Heart left ventricle (tissue), 16 donors: ENCODE data around the gene RIMKLA. TPM values are rescaled to one million over a fixed set of nuclear protein-coding genes. Genes with fewer than 3 reads are reported as not detected.

Experiments used
- ATAC-seq, 4 donors: fragments of 200-7000 bp; cut with Tn5 transposase; one replicate each; pipeline ENCODE4 v1.9.1; 2020 to 2022; ENCODE audit warnings: moderate library complexity in 4 of 4, mild to moderate bottlenecking in 3 of 4, moderate number of reproducible peaks in 1 of 4
- DNase-seq, 5 donors: peaks; one replicate each; pipeline ENCODE4 v3.0.0-alpha.2; 2020
- H3K27ac ChIP-seq, 12 donors: fragments of 200-600 bp; sonication (generic) in 4 of 12; one replicate each; pipeline versions ENCODE4 v1.5.0 to v1.8.0; 2016 to 2022; ENCODE audit warnings: mild to moderate bottlenecking in 2 of 12
- H3K27me3 ChIP-seq, 9 donors: fragments of 200-600 bp; sonication (generic) in 2 of 9; one replicate each; pipeline versions ENCODE4 v1.5.1 to v1.8.0; 2016 to 2022; ENCODE audit warnings: mild to moderate bottlenecking in 3 of 9
- H3K36me3 ChIP-seq, 9 donors: fragments of 200-600 bp; sonication (generic) in 2 of 9; one replicate each; pipeline versions ENCODE4 v1.5.0 to v1.8.0; 2018 to 2022; ENCODE audit warnings: mild to moderate bottlenecking in 2 of 9
- H3K4me1 ChIP-seq, 12 donors: fragments of 200-600 bp; sonication (generic) in 4 of 12; one replicate each; pipeline versions ENCODE4 v1.5.0 to v1.8.0; 2016 to 2022; ENCODE audit warnings: mild to moderate bottlenecking in 3 of 12
- H3K4me3 ChIP-seq, 12 donors: fragments of 200-600 bp; sonication (generic) in 4 of 12; one replicate each; pipeline versions ENCODE4 v1.5.0 to v1.8.0; 2017 to 2022; ENCODE audit warnings: mild to moderate bottlenecking in 9 of 12, moderate library complexity in 4 of 12
- H3K9me3 ChIP-seq, 12 donors: fragments of 200-600 bp; sonication (generic) in 4 of 12; one replicate each; pipeline versions ENCODE4 v1.5.0 to v1.8.0; 2016 to 2022; ENCODE audit warnings: mild to moderate bottlenecking in 1 of 12
- POLR2A ChIP-seq, 2 donors: fragments of 450-650 bp; IDR thresholded peaks; one replicate each; pipeline ENCODE4 v1.6.1; 2017; ENCODE audit warnings: antibody characterized with exemption in 2 of 2, mild to moderate bottlenecking in 2 of 2, moderate library complexity in 2 of 2
- WGBS, 4 donors: extraction: QIAGEN DNeasy Blood & Tissue Kit in 2 of 4; methylation state at CpG; one replicate each; pipeline versions ENCODE4 v1.1.5 to v1.1.7; 2013 to 2018; 5-methylcytosine and 5-hydroxymethylcytosine counted together
- intact Hi-C, 10 donors: fragments of 100-400 bp; cut with DNase I; formaldehyde crosslinking; loops; one replicate each; pipeline versions ENCODE4 v1.11.1 to v1.14.2; 2022
- polyA plus RNA-seq, 2 donors: library from polyadenylated mRNA; stranded (reverse); fragments of 200-250 nt; gene quantifications; one replicate each; pipeline ENCODE4 v1.2.3, GENCODE V29; 2013
- total RNA-seq, 9 donors: library from RNA; depleted of rRNA in 2 of 9; stranded (reverse); fragments of >200 nt in 2 of 9; fragmentation: NEBNext Ultra II Directional in 3 of 9; extraction: Animal tissue kit (Norgen Biotek cat#: 25700) in 3 of 9; gene quantifications; one replicate each; pipeline versions ENCODE4 v1.1.0 to v1.2.4, GENCODE V29; 2016 to 2023
- TF ChIP-seq, protein P1 (sequence below), 12 donors: fragments of 200-600 bp; sonication (generic) in 4 of 12; IDR thresholded peaks; one replicate each; pipeline versions ENCODE4 v1.5.0 to v1.8.0; 2018 to 2022; ENCODE audit warnings: antibody characterized with exemption in 12 of 12, mild to moderate bottlenecking in 5 of 12
- donor health status: ischemic (EF 13 %, LVEDD 7.1; RV severe dilation, severe dysfunction).
- donor health status: healthy with polysubstance abuse.
- donor health status: DM: no; HTN: yes; CAD: no.
- donor health status: DM: no; HTN: no; CAD: no.
- donor health status: ischemic (EF 25% LVEDD 6.9; RV normal size, moderate dysfunction).
- donor health status: ischemic (EF 25% LVEDD 5.7; RV mildly dilated, moderate dysfunction).
- donor health status: healthy.
- donor health status: DM: yes; HTN: yes; CAD: no.
- donor health status: ischemic (EF 35%, LVEDD 5.7; RV mildly dilated, moderate dysfunction).
- donor health status: nonischemic (EF 11% LVEDD 7.7; RV severe dilation, severe dysfunction).
- donor health status: DM: yes; HTN: yes; CAD: no.
- donor health status: PGD.
- donor health status: ischemic (EF 29% LVEDD 5.4; RV normal size, mild dysfunction).
- donor health status: nonischemic (EF 23%, LVEDD 6.1; RV moderate dilation, normal function).

Gene RIMKLA
- total and polyA plus RNA-seq, 11 donors: 2.3 to 15.3 (median 8.2) TPM

DNA sequence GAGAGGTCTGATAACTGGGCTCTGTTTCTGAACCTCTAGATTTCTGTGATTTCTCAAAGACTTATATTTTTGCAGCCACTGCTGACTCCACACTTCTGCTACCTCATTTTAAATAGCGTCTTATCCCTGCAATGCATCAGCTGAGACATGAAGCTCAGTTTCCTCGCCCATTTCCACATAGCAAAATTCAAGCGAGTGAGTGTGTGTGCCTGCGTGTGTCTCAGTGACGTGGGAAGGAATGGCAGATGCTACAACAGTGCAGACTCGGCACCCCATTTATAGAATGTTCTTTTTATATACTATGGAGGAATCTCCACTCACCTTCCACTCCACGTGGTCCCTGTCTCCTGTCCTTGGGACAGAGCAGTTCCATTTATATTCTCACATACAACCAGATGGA lies 39.5 kb downstream of the RIMKLA start:
- ATAC-seq (peak in 3 of 4 donors; percentile 13 to 56 (median 49)), DNase-seq (no peak)
- Histone ChIP-seq H3K4me3 (no peak overlapping the region), H3K27me3 (no peaks in the 10 kb centered on the region), H3K9me3 (no peaks in the 10 kb centered on the region), H3K36me3 (no peaks in the 10 kb centered on the region), H3K4me1 (peaks cover 0 to 36% (median 13%) of the 10 kb centered on the region in 12 donors), H3K27ac (peak overlapping the region in 10 of 12 donors; percentile 43 to 73 (median 66))
- intact Hi-C loops: no loop called here
- WGBS, 4 donors: 48 to 65% (median 62%) methylated on average over 7 of the region's 7 CpGs
- TF ChIP-seq POLR2A (IDR thresholded peaks at IDR 0.05): no peak
- TF ChIP-seq, protein P1, sequence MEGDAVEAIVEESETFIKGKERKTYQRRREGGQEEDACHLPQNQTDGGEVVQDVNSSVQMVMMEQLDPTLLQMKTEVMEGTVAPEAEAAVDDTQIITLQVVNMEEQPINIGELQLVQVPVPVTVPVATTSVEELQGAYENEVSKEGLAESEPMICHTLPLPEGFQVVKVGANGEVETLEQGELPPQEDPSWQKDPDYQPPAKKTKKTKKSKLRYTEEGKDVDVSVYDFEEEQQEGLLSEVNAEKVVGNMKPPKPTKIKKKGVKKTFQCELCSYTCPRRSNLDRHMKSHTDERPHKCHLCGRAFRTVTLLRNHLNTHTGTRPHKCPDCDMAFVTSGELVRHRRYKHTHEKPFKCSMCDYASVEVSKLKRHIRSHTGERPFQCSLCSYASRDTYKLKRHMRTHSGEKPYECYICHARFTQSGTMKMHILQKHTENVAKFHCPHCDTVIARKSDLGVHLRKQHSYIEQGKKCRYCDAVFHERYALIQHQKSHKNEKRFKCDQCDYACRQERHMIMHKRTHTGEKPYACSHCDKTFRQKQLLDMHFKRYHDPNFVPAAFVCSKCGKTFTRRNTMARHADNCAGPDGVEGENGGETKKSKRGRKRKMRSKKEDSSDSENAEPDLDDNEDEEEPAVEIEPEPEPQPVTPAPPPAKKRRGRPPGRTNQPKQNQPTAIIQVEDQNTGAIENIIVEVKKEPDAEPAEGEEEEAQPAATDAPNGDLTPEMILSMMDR (IDR thresholded peaks at IDR 0.05): no peak

DNA sequence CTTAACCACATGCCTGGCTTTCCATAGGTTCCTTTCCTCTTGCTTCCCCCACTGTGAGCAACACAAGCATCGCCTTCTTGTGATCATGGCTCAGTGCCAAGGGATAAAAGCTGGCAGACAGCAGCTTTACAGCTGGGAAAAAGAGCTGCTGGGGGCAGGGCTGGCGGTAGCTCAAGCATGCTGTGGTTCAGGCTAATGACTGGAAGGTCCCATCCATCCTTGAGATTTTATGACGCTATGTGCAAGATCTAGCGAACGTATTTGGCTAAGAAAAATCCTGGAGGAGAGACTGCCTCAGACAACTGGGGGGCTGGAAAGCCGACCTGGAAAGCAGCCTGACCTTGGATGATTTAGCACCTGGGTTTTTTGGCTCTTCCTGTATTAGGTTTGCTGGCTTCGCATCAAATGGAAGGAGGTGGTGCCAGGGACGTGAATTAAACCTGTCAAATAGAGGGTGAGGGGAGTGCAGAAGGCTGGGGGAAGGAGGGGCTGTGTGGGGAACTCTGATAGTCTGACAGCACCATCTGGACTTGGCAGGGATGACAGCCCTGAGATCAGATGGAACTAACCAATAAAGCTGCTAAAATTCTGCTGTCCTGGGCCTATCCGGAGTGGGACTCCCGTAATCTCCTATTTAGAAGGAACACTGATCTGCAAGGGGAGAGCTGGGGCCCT lies 40.5 kb downstream of the RIMKLA start:
- WGBS, 4 donors: 13 to 19% (median 15%) methylated on average over 10 of the region's 10 CpGs

DNA sequence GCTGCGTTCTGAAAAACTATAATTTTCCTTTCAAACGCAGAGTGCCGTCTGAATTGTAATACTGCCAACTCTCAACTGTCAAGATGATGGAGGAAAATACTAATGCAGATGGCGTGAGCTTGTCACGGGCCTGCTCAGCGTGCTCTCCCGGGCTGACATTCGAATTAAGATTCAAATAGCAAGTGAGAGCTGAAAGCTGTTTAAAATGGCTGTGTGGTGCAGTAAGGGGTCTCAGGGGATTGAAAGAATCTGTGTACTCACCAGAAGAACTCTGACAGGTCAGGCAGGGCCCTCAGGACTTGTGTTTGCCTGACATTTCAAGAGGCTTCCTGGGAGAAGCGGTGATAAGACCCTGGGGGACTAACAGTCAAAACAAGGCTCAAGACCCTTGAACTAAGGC lies 42.1 kb downstream of the RIMKLA start:
- intact Hi-C loops: no loop called here
- no peaks in the 10 kb centered on the region for H3K9me3 ChIP-seq
- no peaks in the 10 kb centered on the region for H3K36me3 ChIP-seq
- no peak overlapping the region for H3K27ac ChIP-seq
- no peak for ATAC-seq
- peak in 1 of 5 donors; percentile 55 for DNase-seq
- H3K27me3 ChIP-seq: no peaks in the 10 kb centered on the region
- H3K4me1 ChIP-seq: peaks cover 0 to 36% (median 11%) of the 10 kb centered on the region in 12 donors
- no peak overlapping the region for H3K4me3 ChIP-seq
- 52 to 63% (median 56%) methylated on average over 9 of the region's 9 CpGs for WGBS, 4 donors
- no peak for TF ChIP-seq POLR2A (IDR thresholded peaks at IDR 0.05)
- TF ChIP-seq, protein P1 (IDR thresholded peaks at IDR 0.05): no peak

More for the DNA sequence above, 40.5 kb downstream of the RIMKLA start:
- peak in 4 of 5 donors; percentile 59 to 75 (median 64) for DNase-seq
- peak; percentile 29 to 64 (median 54) for ATAC-seq
- intact Hi-C loops: no loop called here
- H3K27me3 ChIP-seq: no peaks in the 10 kb centered on the region
- H3K36me3 ChIP-seq: no peaks in the 10 kb centered on the region
- H3K4me3 ChIP-seq: no peak overlapping the region
- H3K4me1 ChIP-seq: peaks cover 0 to 36% (median 13%) of the 10 kb centered on the region in 12 donors
- no peaks in the 10 kb centered on the region for H3K9me3 ChIP-seq
- peak overlapping the region in 9 of 12 donors; percentile 43 to 73 (median 68) for H3K27ac ChIP-seq
- TF ChIP-seq, protein P1 (IDR thresholded peaks at IDR 0.05): no peak
- no peak for TF ChIP-seq POLR2A (IDR thresholded peaks at IDR 0.05)

DNA sequence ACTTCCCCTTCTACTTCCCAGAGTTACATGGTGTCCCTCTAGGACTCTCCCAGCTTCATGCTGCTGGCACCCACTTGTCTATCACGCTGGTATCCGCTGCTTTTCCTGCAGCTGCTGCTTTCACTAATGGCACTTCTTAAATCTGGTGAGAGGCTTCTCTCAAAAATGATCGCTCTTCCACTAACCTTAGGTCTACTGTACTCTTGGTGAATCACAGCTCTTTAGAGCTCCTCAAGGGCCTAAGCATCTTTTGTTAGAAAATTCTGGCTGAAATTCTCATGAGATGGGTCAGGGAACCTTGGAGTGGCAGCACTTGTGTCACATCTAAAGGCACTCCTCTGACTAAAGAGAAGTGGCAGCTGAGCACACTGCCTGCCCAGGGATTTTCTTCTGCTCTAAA lies 43.1 kb downstream of the RIMKLA start:
- peaks cover 0 to 36% (median 11%) of the 10 kb centered on the region in 12 donors for H3K4me1 ChIP-seq
- no peak overlapping the region for H3K4me3 ChIP-seq
- DNase-seq (no peak), ATAC-seq (no peak)
- no peak overlapping the region for H3K27ac ChIP-seq
- 71 to 85% (median 78%) methylated on average over 3 of the region's 3 CpGs for WGBS, 4 donors
- no peaks in the 10 kb centered on the region for H3K9me3 ChIP-seq
- intact Hi-C loops: no loop called here
- no peaks in the 10 kb centered on the region for H3K27me3 ChIP-seq
- no peaks in the 10 kb centered on the region for H3K36me3 ChIP-seq
- TF ChIP-seq, protein P1 (IDR thresholded peaks at IDR 0.05): no peak
- TF ChIP-seq POLR2A (IDR thresholded peaks at IDR 0.05): no peak
